Measurements from ENCODE around the gene YIF1B.

The YIF1B gene

DNA sequence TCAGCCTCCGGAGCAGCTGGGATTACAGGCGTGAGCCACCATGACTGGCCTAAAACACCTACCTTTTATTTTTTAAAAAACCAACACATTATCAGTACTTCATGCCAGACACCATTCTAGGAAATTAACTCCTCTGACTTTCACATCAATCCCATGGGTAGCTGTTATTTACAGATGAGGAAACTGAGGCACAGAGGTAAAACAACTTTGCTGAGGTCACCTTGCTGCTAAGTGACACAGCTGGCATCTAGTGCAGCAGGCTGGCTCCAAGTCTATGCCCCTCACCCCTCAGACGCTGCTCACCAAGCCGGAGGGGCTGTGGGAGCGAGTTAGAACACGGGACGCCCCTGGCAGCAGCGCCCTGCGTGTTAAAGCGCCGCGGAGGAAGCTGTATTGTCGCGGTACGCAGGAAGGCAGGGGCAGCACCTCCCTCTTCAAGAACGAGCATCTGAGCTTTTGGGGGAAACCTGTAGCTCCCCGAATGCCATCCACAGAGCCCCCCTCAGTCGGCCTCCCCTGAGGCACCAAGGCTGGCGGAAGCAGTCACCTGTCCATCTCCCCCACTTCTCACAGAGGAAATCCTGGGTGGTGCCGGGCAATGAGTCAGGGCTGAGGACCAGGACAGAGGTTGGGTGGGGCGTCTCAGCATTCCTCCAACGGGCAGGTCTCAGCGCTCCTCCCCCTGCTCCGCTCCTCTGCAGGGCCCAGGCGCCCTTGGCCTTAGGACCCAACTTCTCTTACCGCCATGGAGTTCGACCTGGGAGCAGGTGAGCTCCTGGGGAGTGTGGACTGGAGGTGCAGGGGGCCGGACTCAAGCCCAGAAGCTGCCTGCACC is 12.0 kb downstream of the YIF1B start, which contains the start of gene C19orf33:
C19orf33 (plus strand) TSS at position 735 of the 835 bp plus-strand sequence; CDS start at position 746, 11 bp downstream.
- no peak for DNase-seq

DNA sequence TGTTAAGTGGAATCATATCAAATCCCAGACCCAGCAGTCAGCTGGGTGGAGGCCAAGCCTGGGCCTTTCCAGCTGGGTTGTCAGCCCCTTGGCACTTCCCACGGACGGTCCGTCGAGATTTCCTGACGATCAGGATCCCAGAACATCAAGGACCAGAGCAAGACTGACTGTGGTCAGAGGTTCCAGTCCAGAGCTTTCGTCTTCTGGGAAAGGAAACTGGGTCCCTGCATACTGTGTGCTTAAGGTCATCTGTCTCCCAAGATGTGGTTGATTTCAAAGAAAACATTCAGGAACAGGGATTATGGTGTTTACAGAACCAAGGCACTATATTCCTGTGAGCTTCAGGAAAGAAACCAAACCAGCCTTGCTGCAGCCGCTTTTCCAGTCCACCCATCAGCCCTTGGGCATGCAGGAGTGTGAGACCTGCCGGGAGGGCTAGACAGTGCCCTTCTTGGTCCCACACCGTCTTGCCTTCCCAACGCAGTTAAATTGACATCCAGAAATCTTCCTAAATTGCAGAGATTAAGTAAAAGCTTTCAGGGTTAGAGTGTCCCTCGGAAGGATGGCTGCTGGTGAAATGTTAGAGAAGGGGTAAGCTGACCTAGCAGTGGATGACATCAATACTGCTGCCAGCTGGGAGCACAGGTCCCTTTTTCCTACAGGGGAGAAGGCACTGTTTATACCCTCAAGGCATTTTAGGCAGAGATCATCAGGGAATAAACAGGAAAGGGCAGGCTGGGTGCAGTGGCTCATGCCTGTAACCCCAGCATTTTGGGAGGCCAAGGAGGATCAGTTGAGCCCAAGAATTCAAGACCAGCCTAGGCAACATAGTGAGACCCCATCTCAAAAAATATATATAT is 16.7 kb downstream of the YIF1B start:
- DNase-seq, result no peak

- DNase-seq, result peak in 1 of 2 donors; percentile 18
Measured at GRCh38 chr19:38294090-38294489, 21.7 kb downstream of the YIF1B start.

- no peak for DNase-seq
Measured at GRCh38 chr19:38293281-38293680, 22.5 kb downstream of the YIF1B start.

DNA sequence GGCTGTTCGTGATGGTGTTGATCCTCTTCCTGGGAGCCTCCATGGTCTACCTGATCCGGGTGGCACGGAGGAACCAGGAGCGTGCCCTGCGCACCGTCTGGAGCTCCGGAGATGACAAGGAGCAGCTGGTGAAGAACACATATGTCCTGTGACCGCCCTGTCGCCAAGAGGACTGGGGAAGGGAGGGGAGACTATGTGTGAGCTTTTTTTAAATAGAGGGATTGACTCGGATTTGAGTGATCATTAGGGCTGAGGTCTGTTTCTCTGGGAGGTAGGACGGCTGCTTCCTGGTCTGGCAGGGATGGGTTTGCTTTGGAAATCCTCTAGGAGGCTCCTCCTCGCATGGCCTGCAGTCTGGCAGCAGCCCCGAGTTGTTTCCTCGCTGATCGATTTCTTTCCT is 23.9 kb downstream of the YIF1B start:
- no peak for DNase-seq

- no peak for DNase-seq
Measured at GRCh38 chr19:38290631-38291147, 25.1 kb downstream of the YIF1B start.

- no peak for DNase-seq
Measured at GRCh38 chr19:38289955-38290354, 25.8 kb downstream of the YIF1B start.

- no peak for DNase-seq
Measured at GRCh38 chr19:38288123-38288855, 27.5 kb downstream of the YIF1B start.

DNA sequence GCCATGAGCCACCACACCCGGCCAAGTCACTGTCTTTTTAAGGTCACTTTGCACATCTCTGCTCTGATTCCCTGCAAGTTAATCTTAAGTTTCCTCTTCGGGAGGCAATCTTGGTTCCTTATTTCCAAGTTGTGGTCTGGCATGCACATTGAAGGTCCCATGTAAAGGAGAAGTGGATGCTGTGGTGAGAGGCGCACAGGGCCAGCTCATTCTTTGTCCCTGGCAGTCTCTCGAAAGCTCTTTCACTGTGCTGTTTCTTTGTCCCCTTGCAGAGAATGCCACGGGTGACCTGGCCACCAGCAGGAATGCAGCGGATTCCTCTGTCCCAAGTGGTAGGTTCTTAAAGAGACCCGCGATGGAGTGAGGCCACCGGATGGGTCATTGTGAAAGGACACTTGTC is 28.1 kb downstream of the YIF1B start:
- peak in 1 of 2 donors; percentile 29 for DNase-seq

DNA sequence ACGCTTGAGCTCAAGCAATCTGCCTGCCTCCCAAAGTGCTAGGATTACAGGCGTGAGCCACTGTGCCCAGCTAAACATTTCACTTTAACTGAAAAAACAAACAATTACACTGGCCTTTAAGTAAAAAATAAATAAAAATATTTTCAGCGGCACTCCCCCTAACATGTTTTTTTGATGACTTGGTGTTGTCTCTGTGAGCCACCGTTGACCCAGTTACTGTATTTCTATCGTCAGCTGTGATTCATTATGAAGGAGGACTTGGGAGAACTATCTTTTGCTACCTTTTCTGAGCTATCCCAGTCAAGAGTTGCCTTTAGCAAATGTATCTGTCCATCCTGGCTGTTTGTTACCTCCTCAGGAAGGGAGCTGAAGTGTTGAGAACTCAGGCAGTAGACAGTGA is 30.2 kb downstream of the YIF1B start:
- no peak for DNase-seq

DNA sequence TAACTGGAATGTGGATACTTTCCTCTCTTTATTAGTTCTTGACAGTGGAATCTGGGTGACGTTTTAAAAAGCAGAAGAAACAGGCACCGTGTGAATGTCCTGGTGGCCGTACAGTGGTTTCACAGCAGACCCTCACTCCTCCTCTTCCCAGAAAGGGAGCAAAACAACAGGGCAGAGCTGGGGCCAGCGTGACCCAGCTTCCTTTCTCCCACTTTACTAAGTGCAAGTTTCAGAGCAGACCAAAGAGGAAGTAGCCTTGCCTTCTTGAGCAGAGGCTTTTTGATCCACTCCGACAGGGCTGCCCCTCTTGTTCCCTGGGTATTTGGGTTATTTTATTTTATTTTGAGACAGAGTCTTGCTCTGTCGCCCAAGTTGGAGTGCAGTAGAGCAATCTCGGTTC is 31.3 kb downstream of the YIF1B start:
- peak in 1 of 2 donors; percentile 13 for DNase-seq

- no peak for DNase-seq
Measured at GRCh38 chr19:38283271-38283670, 32.5 kb downstream of the YIF1B start.

- no peak for DNase-seq
Measured at GRCh38 chr19:38281811-38282566, 33.8 kb downstream of the YIF1B start.

DNA sequence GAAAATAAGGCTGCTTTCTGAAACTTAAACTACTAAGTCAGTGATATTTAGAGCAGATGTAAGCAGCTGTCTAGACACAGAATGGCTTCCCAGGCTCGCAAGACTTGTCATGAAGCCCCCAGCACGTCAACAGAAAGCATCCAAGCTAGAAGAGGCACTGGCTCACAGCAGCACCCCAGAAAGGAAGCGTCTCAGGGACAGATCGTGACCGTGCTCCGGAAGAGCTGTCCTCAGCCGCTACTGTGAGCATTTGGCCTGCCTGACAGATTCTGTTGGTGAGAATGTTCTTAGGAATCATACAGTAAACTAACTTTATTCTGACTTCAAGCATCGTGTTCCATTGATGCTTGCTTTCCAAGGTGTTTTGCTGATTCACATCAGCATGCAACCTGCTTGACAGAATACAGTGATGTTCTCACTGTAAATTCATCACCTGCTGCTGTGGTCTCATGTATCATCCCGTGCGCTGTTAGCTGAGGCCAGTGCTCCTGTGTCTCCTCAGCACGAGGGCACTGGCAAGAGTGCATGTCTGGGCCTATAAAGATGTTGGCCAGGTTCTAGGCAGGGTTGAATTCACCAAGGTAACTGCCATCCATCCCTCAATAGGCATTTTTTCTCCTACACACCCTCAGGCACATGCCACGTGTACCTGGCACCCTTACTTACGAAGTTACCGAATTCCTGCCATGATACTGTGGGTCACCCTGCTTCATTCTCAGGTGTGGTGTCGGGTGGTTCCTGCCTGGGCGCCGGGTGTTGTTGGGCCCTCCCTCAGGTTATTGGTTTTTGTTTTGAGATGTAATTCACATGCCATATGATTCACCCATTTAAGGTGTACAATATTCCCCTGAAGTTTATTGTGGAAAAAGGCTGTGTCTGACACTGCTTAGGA is 35.5 kb downstream of the YIF1B start:
- no peak for DNase-seq

DNA sequence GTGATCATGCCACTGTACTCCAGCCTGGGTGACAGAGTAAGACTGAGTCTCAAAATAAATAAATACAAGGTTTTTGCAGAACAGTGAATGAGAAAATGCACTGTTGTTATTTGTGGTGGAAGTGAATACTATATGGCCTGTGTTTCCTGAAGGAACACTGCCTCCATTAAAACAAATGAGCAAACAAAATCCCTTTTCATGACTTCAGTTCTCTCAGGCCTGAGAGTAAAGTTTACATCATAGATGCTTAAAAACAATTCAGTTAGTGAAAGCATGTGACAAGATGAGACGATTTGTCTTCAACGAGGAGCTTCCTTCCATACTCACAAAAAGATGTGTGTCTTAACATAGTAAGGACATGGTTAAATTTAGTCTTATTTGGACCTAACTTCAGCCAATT is 37.0 kb downstream of the YIF1B start:
- no peak for DNase-seq

DNA sequence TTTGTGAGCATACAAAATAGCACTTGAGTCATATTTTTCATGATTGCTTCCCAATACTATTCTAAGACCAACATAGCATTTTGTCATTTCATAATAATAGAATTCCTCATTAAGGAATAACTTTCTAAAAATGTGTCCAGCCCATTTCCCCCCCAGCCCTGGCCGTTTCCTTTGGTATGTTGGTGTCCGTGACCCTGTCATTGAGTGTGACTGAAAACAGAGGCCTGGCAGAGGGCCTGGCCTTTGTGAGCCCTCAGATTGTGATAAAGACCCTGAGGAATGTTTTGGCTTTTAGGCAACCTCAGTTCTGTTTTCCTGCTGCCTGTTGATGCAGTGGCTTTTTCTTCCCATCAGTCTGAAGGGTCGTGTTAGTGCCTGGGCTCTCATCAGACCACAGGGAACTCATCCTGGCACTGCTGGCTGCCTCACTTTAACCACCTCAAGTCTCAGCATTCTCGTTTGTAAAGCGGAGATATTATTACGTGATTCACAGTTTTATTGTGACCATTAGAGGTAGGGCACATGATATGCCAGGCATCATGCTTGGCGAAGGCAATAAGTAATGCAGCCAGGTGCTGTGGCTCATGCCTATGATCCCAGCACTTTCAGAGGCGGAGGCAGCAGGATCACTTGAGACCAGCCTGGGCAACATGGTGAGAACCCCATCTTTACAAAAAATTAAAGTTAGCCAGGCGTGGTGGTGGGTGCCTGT is 37.6 kb downstream of the YIF1B start:
- no peak for DNase-seq

- DNase-seq, result no peak
Measured at GRCh38 chr19:38277549-38277948, 38.2 kb downstream of the YIF1B start.

GRCh38 chr19:38276942-38277517 is 38.7 kb downstream of the YIF1B start:
- DNase-seq, result no peak

DNA sequence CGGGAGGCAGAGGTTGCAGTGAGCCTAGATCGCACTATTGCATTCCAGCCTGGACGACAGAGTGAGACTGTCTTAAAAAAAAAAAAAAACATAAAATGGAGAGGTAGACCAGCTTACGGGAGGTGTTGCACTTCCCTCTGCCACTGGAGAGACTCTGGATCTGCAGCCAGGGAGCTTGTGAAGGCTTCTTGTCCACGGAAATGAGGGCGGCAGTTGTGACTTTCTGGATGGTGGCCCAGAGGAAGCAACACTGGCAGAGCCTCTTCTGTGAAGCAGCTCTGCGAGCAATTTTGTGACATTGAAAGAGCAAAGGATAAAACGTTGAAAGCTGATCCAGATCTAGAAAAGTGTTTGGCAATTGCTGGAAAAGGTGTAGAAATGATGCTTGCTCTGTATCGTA is 41.0 kb downstream of the YIF1B start:
- DNase-seq, result peak; percentile 63 to 70

- DNase-seq, result no peak
Measured at GRCh38 chr19:38273499-38273898, 42.2 kb downstream of the YIF1B start.
